GM12873 (cell line): ENCODE measurements around the gene RBM24.

ENCODE experiments used
- TF ChIP-seq, protein P1 (sequence below): IDR thresholded peaks from 2 replicates; pipeline ENCODE4 v1.5.1; 2012; ENCODE audit warnings: low read depth, mild to moderate bottlenecking, moderate library complexity, low read length, control low read depth; ENCODE audit not compliant: insufficient read depth; ENCODE audit errors: missing control alignments

The RBM24 gene

DNA sequence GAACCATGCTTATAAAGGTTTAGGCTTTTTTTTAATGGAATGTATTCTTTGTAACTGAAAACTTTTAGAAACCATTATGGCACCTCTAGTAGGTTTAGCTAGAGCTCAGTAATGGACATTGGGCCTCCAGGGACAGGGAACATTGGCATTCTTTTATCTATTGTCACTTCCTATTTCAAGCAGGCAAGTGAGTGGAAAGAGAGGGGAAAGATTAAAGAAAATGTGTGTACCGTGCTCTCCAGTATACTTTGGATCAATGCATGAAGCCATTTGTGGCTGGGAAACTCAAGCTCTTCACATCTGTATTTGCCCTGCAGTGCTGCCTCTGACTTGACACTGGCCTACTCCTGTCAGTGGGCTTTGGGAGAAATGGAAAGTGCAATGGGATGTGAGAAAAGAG lies 18.6 kb downstream of the RBM24 start:
- TF ChIP-seq, protein P1, sequence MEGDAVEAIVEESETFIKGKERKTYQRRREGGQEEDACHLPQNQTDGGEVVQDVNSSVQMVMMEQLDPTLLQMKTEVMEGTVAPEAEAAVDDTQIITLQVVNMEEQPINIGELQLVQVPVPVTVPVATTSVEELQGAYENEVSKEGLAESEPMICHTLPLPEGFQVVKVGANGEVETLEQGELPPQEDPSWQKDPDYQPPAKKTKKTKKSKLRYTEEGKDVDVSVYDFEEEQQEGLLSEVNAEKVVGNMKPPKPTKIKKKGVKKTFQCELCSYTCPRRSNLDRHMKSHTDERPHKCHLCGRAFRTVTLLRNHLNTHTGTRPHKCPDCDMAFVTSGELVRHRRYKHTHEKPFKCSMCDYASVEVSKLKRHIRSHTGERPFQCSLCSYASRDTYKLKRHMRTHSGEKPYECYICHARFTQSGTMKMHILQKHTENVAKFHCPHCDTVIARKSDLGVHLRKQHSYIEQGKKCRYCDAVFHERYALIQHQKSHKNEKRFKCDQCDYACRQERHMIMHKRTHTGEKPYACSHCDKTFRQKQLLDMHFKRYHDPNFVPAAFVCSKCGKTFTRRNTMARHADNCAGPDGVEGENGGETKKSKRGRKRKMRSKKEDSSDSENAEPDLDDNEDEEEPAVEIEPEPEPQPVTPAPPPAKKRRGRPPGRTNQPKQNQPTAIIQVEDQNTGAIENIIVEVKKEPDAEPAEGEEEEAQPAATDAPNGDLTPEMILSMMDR: no peak

DNA sequence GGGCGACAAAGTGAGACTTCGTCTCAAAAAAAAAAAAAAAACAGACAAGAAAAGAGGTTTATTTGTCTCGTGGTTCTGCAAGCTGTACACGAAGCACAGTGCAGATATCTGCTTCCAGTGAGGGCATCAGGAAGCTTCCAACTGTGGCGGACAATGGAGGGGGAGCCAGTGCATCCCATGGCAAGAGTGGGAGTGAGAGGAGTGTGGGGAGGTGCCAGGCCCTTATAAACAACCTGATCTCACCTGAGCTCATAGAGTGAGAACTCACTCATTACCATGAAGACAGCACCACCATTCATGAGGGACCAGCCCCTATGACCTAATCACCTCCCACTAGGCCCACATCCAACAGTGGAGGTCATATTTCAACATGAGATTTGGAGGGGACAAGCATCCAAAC lies 19.5 kb downstream of the RBM24 start:
- TF ChIP-seq, protein P1: no peak

DNA sequence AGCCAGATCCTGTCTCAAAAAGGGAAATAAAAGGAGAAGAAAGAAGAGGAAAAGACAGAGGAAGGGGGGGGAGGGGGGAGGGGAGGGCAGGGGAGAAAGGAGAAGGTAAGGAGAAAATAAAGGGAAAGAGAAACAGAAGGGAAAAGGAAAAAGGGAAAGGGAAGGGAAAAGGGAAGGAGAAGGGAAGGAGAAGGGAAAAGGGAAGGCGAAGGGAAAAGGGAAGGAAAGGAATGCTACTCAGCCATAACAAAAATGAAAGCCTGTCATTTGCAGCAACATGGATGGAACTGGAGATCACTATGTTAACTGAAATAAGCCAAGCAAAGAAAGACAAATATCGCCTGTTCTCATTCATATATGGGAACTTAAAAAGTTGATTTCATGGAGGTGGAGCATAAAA lies 22.3 kb downstream of the RBM24 start:
- TF ChIP-seq, protein P1: no peak

DNA sequence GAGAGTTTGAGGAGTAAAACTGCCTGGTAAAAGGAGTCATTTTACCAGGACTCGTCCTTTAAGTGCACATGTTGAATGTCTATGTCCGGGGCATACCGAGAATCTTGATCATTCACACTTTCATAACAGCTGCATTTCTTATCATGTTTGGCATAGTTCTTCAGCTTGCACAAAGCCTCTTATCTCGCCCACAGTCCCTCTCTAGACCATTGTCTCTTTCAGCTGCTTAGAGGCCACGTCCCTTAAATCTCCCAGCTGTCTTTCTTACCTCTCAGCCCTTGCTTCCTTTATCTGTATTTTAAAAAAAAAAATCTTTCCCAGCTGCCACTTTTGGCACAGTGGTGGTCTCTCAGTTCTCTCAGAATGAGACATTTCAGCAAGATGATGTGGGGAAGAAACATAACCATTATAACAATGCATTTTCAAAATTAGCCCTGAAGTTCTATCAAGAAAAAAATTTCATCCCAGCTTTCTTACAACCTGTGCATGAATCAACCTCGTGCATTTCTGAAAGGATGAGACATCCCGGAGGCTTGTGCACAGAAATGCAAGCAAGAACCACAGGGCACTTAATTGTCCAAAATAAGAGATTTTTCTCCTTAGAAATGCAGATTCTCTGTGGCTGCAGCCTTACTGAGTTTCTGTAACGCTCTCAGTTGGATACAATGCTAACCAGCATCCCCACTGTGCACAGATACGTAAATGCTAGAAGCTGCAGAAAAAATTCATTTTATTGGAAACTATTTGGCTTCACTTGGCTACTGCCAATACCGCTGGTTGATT lies 24.2 kb downstream of the RBM24 start:
- TF ChIP-seq, protein P1: no peak

DNA sequence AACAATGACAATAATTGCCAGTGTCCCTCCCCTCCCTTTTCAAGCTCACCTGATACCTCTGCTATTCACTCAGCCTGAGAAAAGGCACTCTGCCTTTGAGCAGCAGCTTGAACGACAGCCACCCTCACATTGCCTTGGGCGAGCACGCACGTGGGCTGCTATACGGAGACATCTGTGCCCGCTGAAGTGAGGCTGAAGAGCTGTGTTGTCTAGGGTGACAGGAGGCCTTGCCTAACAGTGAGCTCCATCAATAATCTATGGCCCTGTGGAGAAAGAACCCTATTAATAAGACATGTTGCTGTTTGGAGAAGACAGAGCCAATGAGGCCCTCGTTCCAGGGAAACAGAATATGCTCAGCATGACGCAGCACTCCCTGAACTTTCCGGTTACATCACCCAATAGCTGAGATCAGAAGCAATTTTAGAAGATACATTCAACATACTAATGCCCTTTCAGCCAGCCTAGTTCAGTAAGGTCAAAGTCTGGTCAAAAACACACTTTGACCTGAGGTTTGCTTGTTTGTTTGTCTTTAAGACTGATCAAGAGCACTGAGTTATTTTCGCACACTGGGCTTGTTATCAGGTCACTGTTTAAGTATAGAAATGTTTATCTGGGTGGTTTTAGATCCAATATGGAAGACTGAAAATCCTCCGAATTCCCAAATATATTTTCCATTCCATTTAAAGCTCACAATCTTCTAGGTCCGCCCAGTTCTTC lies 30.6 kb downstream of the RBM24 start:
- TF ChIP-seq, protein P1: no peak

DNA sequence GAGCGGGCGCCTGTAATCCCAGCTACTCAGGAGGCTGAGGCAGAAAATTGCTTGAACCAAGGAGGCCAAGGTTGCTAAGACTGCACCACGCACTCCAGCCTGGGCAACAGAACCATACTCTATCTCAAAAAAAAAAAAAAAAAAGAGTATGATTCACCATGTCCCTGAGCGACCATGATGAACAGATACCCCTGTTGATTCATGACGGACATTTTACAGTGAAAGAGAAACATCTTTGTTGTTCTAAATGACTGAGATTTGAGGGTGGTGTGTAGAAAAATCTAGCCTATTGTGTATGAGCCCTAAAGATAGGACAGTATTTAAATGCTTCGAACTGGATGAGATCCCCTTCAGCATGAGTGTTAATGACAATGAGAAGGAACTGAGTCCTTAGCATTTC lies 32.8 kb downstream of the RBM24 start:
- TF ChIP-seq, protein P1: no peak

DNA sequence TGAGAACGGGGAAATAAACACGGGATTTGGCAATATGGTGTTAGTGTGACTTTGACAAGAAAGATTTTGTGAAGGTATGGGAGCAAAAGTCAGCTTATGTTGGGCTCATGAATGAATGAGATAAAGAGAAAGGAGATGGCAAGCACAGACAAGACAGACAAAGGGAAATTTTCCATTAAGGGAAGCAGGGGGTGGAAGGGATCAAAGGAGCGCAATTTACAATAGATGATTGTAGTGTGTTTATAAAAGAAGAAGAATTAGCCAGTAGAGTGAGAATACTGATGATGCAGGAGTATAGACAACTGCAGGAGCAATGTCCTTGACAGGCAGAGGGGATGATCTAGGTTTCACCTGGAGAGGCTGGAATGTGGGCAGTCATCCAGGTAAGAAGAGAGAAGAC lies 34.1 kb downstream of the RBM24 start:
- TF ChIP-seq, protein P1: no peak
